ENCODE results near the gene CFAP99.

Gene CFAP99

GRCh38 chr4:2432004-2432403 lies 13.2 kb downstream of the CFAP99 start:
- DNase-seq: no peak

GRCh38 chr4:2432991-2433530 lies 14.3 kb downstream of the CFAP99 start:
- peak; percentile 91 for DNase-seq

GRCh38 chr4:2433609-2434350 lies 15.0 kb downstream of the CFAP99 start:
- peak; percentile 60 for DNase-seq

- peak; percentile 43 for DNase-seq
These were observed 15.7 kb downstream of the CFAP99 start for GRCh38 chr4:2434420-2434819.

- no peak for DNase-seq
These were observed 17.5 kb downstream of the CFAP99 start for GRCh38 chr4:2436301-2436700.

- DNase-seq: peak; percentile 49
These were observed 18.2 kb downstream of the CFAP99 start for GRCh38 chr4:2436761-2437474.

- peak; percentile 48 for DNase-seq
These were observed 18.9 kb downstream of the CFAP99 start for GRCh38 chr4:2437475-2438215.

- DNase-seq: no peak
These were observed 20.3 kb downstream of the CFAP99 start for GRCh38 chr4:2438822-2439718.

- DNase-seq: peak; percentile 88
These were observed 22.8 kb downstream of the CFAP99 start for GRCh38 chr4:2441393-2442174.

GRCh38 chr4:2442175-2442993 lies 23.6 kb downstream of the CFAP99 start:
- no peak for DNase-seq

GRCh38 chr4:2443061-2443730 lies 24.4 kb downstream of the CFAP99 start:
- peak; percentile 49 for DNase-seq

GRCh38 chr4:2443956-2444740 lies 25.4 kb downstream of the CFAP99 start:
- no peak for DNase-seq

GRCh38 chr4:2445130-2445529 lies 26.4 kb downstream of the CFAP99 start:
- DNase-seq: no peak

- DNase-seq: no peak
These were observed 26.8 kb downstream of the CFAP99 start for GRCh38 chr4:2445571-2445970.

GRCh38 chr4:2446656-2447564 lies 28.2 kb downstream of the CFAP99 start:
- no peak for DNase-seq

- no peak for DNase-seq
These were observed 29.8 kb downstream of the CFAP99 start for GRCh38 chr4:2448589-2448988.

GRCh38 chr4:2449051-2449450 lies 30.3 kb downstream of the CFAP99 start:
- DNase-seq: no peak
